Testis (tissue), 2 donors: Measurements from ENCODE around the gene AQP9.

Experiments
- POLR2A ChIP-seq: fragments of 450-650 bp; IDR thresholded peaks from one replicate; pipeline ENCODE4 v1.6.1; 2017; ENCODE audit warnings: antibody characterized with exemption, mild to moderate bottlenecking, moderate library complexity
- TF ChIP-seq, protein P1 (sequence below), 3 experiments: fragments of 450-650 bp in 2 of 3; fragments of 200-600 bp in 1 of 3; sonication (generic) in 1 of 3; IDR thresholded peaks; one replicate each; pipeline ENCODE4 v1.5.1; 2016 to 2019; ENCODE audit warnings: antibody characterized with exemption in 3 of 3, mild to moderate bottlenecking in 2 of 3, moderate library complexity in 1 of 3

DNA sequence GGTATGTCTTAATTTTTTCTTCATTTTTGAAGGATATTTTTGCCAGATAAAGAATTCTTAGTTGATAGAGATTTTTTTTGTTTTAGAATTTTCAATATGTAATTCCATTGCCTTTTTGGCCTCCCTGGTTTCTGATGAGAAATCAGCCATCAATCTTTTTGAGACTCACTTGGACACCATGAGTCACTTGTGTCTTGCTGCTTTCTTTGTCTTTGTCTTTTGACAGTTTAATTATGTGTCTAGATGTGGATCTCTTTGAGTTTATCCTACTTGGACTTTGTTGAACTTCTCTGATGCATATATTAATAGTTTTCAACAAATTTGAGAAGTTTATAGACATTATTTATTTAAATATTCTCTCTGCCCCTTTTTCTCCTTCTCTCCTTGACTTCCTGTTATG lies 34.7 kb upstream of the AQP9 start:
- TF ChIP-seq, protein P1, sequence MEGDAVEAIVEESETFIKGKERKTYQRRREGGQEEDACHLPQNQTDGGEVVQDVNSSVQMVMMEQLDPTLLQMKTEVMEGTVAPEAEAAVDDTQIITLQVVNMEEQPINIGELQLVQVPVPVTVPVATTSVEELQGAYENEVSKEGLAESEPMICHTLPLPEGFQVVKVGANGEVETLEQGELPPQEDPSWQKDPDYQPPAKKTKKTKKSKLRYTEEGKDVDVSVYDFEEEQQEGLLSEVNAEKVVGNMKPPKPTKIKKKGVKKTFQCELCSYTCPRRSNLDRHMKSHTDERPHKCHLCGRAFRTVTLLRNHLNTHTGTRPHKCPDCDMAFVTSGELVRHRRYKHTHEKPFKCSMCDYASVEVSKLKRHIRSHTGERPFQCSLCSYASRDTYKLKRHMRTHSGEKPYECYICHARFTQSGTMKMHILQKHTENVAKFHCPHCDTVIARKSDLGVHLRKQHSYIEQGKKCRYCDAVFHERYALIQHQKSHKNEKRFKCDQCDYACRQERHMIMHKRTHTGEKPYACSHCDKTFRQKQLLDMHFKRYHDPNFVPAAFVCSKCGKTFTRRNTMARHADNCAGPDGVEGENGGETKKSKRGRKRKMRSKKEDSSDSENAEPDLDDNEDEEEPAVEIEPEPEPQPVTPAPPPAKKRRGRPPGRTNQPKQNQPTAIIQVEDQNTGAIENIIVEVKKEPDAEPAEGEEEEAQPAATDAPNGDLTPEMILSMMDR (IDR thresholded peaks at IDR 0.05) = no peak
- no peak for TF ChIP-seq POLR2A
